ENCODE data around the gene MTHFD1L. TPM values are rescaled to one million over a fixed set of nuclear protein-coding genes. Genes with fewer than 3 reads are reported as not detected.

MTHFD1L gene
- total RNA-seq, 5 donors from 2014 or later (not counting 1 experiment from before 2014, with no cell fraction given), result 9.3 to 34.2 (median 26.7) TPM

- H3K4me3 Mint-ChIP-seq, result no peak overlapping the region
- H3K36me3 Mint-ChIP-seq, result peaks cover 41% of the 10 kb centered on the region
- Histone ChIP-seq H3K4me1 (ENCODE audit: control insufficient read depth in 1 of 2, extremely low read depth in 1 of 2, insufficient read depth in 2 of 2, low read length in 2 of 2) (no peaks in the 10 kb centered on the region), H3K27me3 (replicated peaks in 1 of 2; ENCODE audit: control insufficient read depth in 2 of 2, extremely low read depth in 1 of 2, insufficient read depth in 2 of 2, low read length in 1 of 2) (no peaks in the 10 kb centered on the region), H3K36me3 (ENCODE audit: control insufficient read depth in 2 of 2, extremely low read depth in 1 of 2, insufficient read depth in 1 of 2, low read length in 1 of 2) (peaks cover 5 to 6% of the 10 kb centered on the region in 2 donors), H3K4me3 (ENCODE audit: control insufficient read depth in 1 of 2, extremely low read depth in 1 of 2, low read length in 1 of 2) (no peak overlapping the region), H3K9me3 (no peaks in the 10 kb centered on the region), H3K27ac (ENCODE audit: low read length) (no peak overlapping the region)
- no peak for ATAC-seq (replicated peaks in 1 of 4)
- CTCF ChIA-PET, result interaction anchor here in 1 of 2 donors (1.1 kb wide), 1 partner anchor 9 kb away, joined by 3 read pairs; no protein-coding TSS in a partner anchor
- DNase-seq, result no peak
- POLR2A ChIA-PET, result no interaction called here
- H3K27ac Mint-ChIP-seq, result no peak overlapping the region
- no peaks in the 10 kb centered on the region for H3K9me3 Mint-ChIP-seq
- WGBS (ENCODE audit: insufficient coverage), result no CpG with 5 or more reads among the region's 3 CpGs
- H3K27me3 Mint-ChIP-seq, result no peaks in the 10 kb centered on the region
- H3K4me1 Mint-ChIP-seq, result peaks cover 0 to 5% (median 0%) of the 10 kb centered on the region in 3 donors
Measured at GRCh38 chr6:150883521-150883920, 18.0 kb downstream of the MTHFD1L start.

- ATAC-seq (replicated peaks in 1 of 4) (no peak), DNase-seq (no peak)
- no peak overlapping the region for H3K4me3 ChIP-seq (ENCODE audit: control insufficient read depth in 1 of 2, extremely low read depth in 1 of 2, low read length in 1 of 2)
- no peaks in the 10 kb centered on the region for H3K4me1 ChIP-seq (ENCODE audit: control insufficient read depth in 1 of 2, extremely low read depth in 1 of 2, insufficient read depth in 2 of 2, low read length in 2 of 2)
- no peak overlapping the region for H3K27ac ChIP-seq (ENCODE audit: low read length)
- POLR2A ChIA-PET, result interaction anchor here (0.5 to 0.6 kb wide), 3 partner anchors 10 to 72 kb away, joined by 3 to 5 read pairs (median 4); no protein-coding TSS in a partner anchor
- H3K27me3 Mint-ChIP-seq, result no peaks in the 10 kb centered on the region
- H3K4me3 Mint-ChIP-seq, result no peak overlapping the region
- H3K36me3 Mint-ChIP-seq, result peaks cover 36% of the 10 kb centered on the region
- no peak overlapping the region for H3K27ac Mint-ChIP-seq
- H3K36me3 ChIP-seq (ENCODE audit: control insufficient read depth in 2 of 2, extremely low read depth in 1 of 2, insufficient read depth in 1 of 2, low read length in 1 of 2), result peaks cover 6 to 8% of the 10 kb centered on the region in 2 donors
- peaks cover 0 to 5% (median 0%) of the 10 kb centered on the region in 3 donors for H3K4me1 Mint-ChIP-seq
- no peaks in the 10 kb centered on the region for H3K9me3 ChIP-seq
- 95% methylated on average over 3 of the region's 7 CpGs for WGBS (ENCODE audit: insufficient coverage)
- H3K27me3 ChIP-seq (replicated peaks in 1 of 2; ENCODE audit: control insufficient read depth in 2 of 2, extremely low read depth in 1 of 2, insufficient read depth in 2 of 2, low read length in 1 of 2), result no peaks in the 10 kb centered on the region
- CTCF ChIA-PET, result interaction anchor here (0.7 to 1.1 kb wide), 3 partner anchors 438 to 1430 kb away, joined by 3 to 18 read pairs (median 3); no protein-coding TSS in a partner anchor
- H3K9me3 Mint-ChIP-seq, result no peaks in the 10 kb centered on the region
Measured at GRCh38 chr6:150886155-150886554, 20.7 kb downstream of the MTHFD1L start.

GRCh38 chr6:150887978-150888563 is 22.6 kb downstream of the MTHFD1L start:
- H3K4me3 ChIP-seq (ENCODE audit: control insufficient read depth in 1 of 2, extremely low read depth in 1 of 2, low read length in 1 of 2), result no peak overlapping the region
- DNase-seq (no peak), ATAC-seq (replicated peaks in 1 of 4) (no peak)
- peaks cover 6 to 8% of the 10 kb centered on the region in 2 donors for H3K36me3 ChIP-seq (ENCODE audit: control insufficient read depth in 2 of 2, extremely low read depth in 1 of 2, insufficient read depth in 1 of 2, low read length in 1 of 2)
- H3K27ac ChIP-seq (ENCODE audit: low read length), result no peak overlapping the region
- H3K9me3 ChIP-seq, result no peaks in the 10 kb centered on the region
- no peaks in the 10 kb centered on the region for H3K4me1 ChIP-seq (ENCODE audit: control insufficient read depth in 1 of 2, extremely low read depth in 1 of 2, insufficient read depth in 2 of 2, low read length in 2 of 2)
- Mint-ChIP-seq H3K27me3 (no peaks in the 10 kb centered on the region), H3K4me1 (peaks cover 0 to 5% (median 0%) of the 10 kb centered on the region in 3 donors), H3K9me3 (no peaks in the 10 kb centered on the region), H3K4me3 (no peak overlapping the region), H3K36me3 (peaks cover 31% of the 10 kb centered on the region), H3K27ac (no peak overlapping the region)
- H3K27me3 ChIP-seq (replicated peaks in 1 of 2; ENCODE audit: control insufficient read depth in 2 of 2, extremely low read depth in 1 of 2, insufficient read depth in 2 of 2, low read length in 1 of 2), result no peaks in the 10 kb centered on the region
- WGBS (ENCODE audit: insufficient coverage), result no CpG with 5 or more reads among the region's 3 CpGs
- ChIA-PET POLR2A (interaction anchor here in 1 of 2 donors (0.5 to 0.6 kb wide), 2 partner anchors 324 to 438 kb away, joined by 4 to 6 read pairs; no protein-coding TSS in a partner anchor), CTCF (interaction anchor here (0.7 to 8.7 kb wide), 4 partner anchors 126 to 447 kb away, joined by 3 to 83 read pairs (median 6); no protein-coding TSS in a partner anchor)

GRCh38 chr6:150890346-150890745 is 24.8 kb downstream of the MTHFD1L start:
- H3K9me3 ChIP-seq, result no peaks in the 10 kb centered on the region
- ChIA-PET CTCF (interaction anchor here (0.6 to 8.7 kb wide), 6 partner anchors 14 to 661 kb away, joined by 3 to 149 read pairs (median 10); no protein-coding TSS in a partner anchor), POLR2A (interaction anchor here in 1 of 2 donors (0.6 kb wide), 1 partner anchor 15 kb away, joined by 4 read pairs; no protein-coding TSS in a partner anchor)
- H3K27ac Mint-ChIP-seq, result no peak overlapping the region
- no peak overlapping the region for H3K4me3 Mint-ChIP-seq
- H3K4me1 Mint-ChIP-seq, result peaks cover 10 to 18% (median 14%) of the 10 kb centered on the region in 3 donors
- no peak for DNase-seq
- no peak for ATAC-seq (replicated peaks in 1 of 4)
- no peaks in the 10 kb centered on the region for H3K27me3 Mint-ChIP-seq
- 96% methylated on average over 12 of the region's 13 CpGs for WGBS (ENCODE audit: insufficient coverage)
- H3K9me3 Mint-ChIP-seq, result no peaks in the 10 kb centered on the region
- H3K36me3 Mint-ChIP-seq, result peaks cover 21% of the 10 kb centered on the region
- H3K27me3 ChIP-seq (replicated peaks in 1 of 2; ENCODE audit: control insufficient read depth in 2 of 2, extremely low read depth in 1 of 2, insufficient read depth in 2 of 2, low read length in 1 of 2), result no peaks in the 10 kb centered on the region
- no peak overlapping the region for H3K4me3 ChIP-seq (ENCODE audit: control insufficient read depth in 1 of 2, extremely low read depth in 1 of 2, low read length in 1 of 2)
- no peak overlapping the region for H3K27ac ChIP-seq (ENCODE audit: low read length)
- H3K36me3 ChIP-seq (ENCODE audit: control insufficient read depth in 2 of 2, extremely low read depth in 1 of 2, insufficient read depth in 1 of 2, low read length in 1 of 2), result peaks cover 4 to 6% of the 10 kb centered on the region in 2 donors
- H3K4me1 ChIP-seq (ENCODE audit: control insufficient read depth in 1 of 2, extremely low read depth in 1 of 2, insufficient read depth in 2 of 2, low read length in 2 of 2), result peaks cover 6 to 7% of the 10 kb centered on the region in 2 experiments

- WGBS (ENCODE audit: insufficient coverage), result 4% methylated on average over 4 of the region's 7 CpGs
- DNase-seq, result peak in 34 of 35 experiments; percentile 5 to 74 (median 44)
- Mint-ChIP-seq H3K27me3 (no peaks in the 10 kb centered on the region), H3K9me3 (no peaks in the 10 kb centered on the region), H3K27ac (no peak overlapping the region), H3K36me3 (peaks cover 20% of the 10 kb centered on the region), H3K4me3 (no peak overlapping the region), H3K4me1 (peaks cover 17 to 30% (median 24%) of the 10 kb centered on the region in 3 donors)
- Histone ChIP-seq H3K27me3 (replicated peaks in 1 of 2; ENCODE audit: control insufficient read depth in 2 of 2, extremely low read depth in 1 of 2, insufficient read depth in 2 of 2, low read length in 1 of 2) (no peaks in the 10 kb centered on the region), H3K4me1 (ENCODE audit: control insufficient read depth in 1 of 2, extremely low read depth in 1 of 2, insufficient read depth in 2 of 2, low read length in 2 of 2) (peaks cover 12 to 13% of the 10 kb centered on the region in 2 experiments), H3K36me3 (ENCODE audit: control insufficient read depth in 2 of 2, extremely low read depth in 1 of 2, insufficient read depth in 1 of 2, low read length in 1 of 2) (peaks cover 4 to 6% of the 10 kb centered on the region in 2 donors), H3K27ac (ENCODE audit: low read length) (no peak overlapping the region), H3K9me3 (no peaks in the 10 kb centered on the region), H3K4me3 (ENCODE audit: control insufficient read depth in 1 of 2, extremely low read depth in 1 of 2, low read length in 1 of 2) (no peak overlapping the region)
- ATAC-seq (replicated peaks in 1 of 4), result peak; percentile 51 to 69 (median 66)
- CTCF ChIA-PET, result interaction anchor here (0.5 to 8.7 kb wide), 19 partner anchors 9 to 1310 kb away, joined by 3 to 149 read pairs (median 5); partner anchors contain the start of gene MTHFD1L (in 1 of the 2)
- POLR2A ChIA-PET, result interaction anchor here in 1 of 2 donors (0.6 kb wide), 1 partner anchor 348 kb away, joined by 11 read pairs; the partner anchor contains the start of gene AKAP12
Measured at GRCh38 chr6:150891888-150892485, 26.5 kb downstream of the MTHFD1L start.

- peaks cover 11% of the 10 kb centered on the region for H3K36me3 Mint-ChIP-seq
Measured at GRCh38 chr6:150894191-150894744, 28.8 kb downstream of the MTHFD1L start.

More at GRCh38 chr6:150894191-150894744, 28.8 kb downstream of the MTHFD1L start:
- H3K4me1 ChIP-seq (ENCODE audit: control insufficient read depth in 1 of 2, extremely low read depth in 1 of 2, insufficient read depth in 2 of 2, low read length in 2 of 2), result peaks cover 12 to 15% of the 10 kb centered on the region in 2 experiments
- DNase-seq (no peak), ATAC-seq (replicated peaks in 1 of 4) (no peak)
- H3K27ac ChIP-seq (ENCODE audit: low read length), result no peak overlapping the region
- Mint-ChIP-seq H3K9me3 (no peaks in the 10 kb centered on the region), H3K27ac (no peak overlapping the region), H3K4me1 (peaks cover 17 to 31% (median 24%) of the 10 kb centered on the region in 3 donors), H3K4me3 (no peak overlapping the region), H3K27me3 (no peaks in the 10 kb centered on the region)
- 90% methylated on average over 6 of the region's 8 CpGs for WGBS (ENCODE audit: insufficient coverage)
- H3K36me3 ChIP-seq (ENCODE audit: control insufficient read depth in 2 of 2, extremely low read depth in 1 of 2, insufficient read depth in 1 of 2, low read length in 1 of 2), result peaks cover 0 to 6% of the 10 kb centered on the region in 2 donors
- H3K27me3 ChIP-seq (replicated peaks in 1 of 2; ENCODE audit: control insufficient read depth in 2 of 2, extremely low read depth in 1 of 2, insufficient read depth in 2 of 2, low read length in 1 of 2), result no peaks in the 10 kb centered on the region
- H3K9me3 ChIP-seq, result no peaks in the 10 kb centered on the region
- POLR2A ChIA-PET, result no interaction called here
- CTCF ChIA-PET, result interaction anchor here (1.2 to 8.7 kb wide), 3 partner anchors 12 to 431 kb away, joined by 3 to 149 read pairs (median 83); no protein-coding TSS in a partner anchor
- no peak overlapping the region for H3K4me3 ChIP-seq (ENCODE audit: control insufficient read depth in 1 of 2, extremely low read depth in 1 of 2, low read length in 1 of 2)
